ENCODE measurements around the gene HNRNPDL.

DNA sequence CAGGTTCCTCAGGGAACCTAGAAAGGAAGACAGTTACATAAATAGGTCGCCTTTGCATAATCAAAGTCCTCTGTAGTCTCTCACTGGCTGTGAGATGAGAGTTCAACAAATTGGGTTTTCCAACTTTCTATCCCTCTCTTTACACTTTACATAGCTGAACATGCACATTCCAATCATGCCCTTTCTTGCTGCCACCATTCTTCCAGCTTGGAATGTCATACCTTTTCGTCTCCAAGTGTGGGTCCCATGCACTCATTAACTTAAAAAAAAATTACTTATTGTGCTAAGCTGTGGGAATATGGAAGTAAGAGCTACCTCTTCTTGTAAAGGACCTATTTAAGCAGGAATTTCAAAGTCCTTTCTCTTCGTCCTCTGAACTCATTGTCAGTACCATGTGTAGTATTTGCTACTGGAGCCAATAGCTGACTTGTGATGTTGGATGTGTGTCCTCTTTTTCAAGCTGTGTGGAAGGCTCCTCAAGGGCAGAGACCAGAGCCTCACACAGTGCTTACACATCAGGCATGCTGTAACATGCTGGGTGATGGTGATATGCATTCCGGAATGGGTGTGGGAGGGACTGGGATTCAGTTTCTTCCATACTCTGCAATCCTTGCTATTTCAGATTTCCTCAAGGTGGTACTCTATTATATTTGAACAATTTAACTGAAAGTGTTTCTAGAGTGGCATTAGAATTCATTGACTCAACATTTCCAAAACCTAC, 7.2 kb upstream of the HNRNPDL start:
- TF ChIP-seq JUND (IDR thresholded peaks at IDR 0.05) (no peak), EZH2phosphoT487 (IDR thresholded peaks at IDR 0.05; ENCODE audit: borderline replicate concordance, low read depth) (no peak), RXRA (IDR thresholded peaks at IDR 0.05; ENCODE audit: borderline replicate concordance, low read depth) (no peak), NRF1 (IDR thresholded peaks at IDR 0.05; ENCODE audit: low read depth, low read length) (no peak), SIN3A (IDR thresholded peaks at IDR 0.05; ENCODE audit: borderline replicate concordance, low read depth, low read length) (no peak), TEAD4 (IDR thresholded peaks at IDR 0.05; ENCODE audit: borderline replicate concordance, insufficient read depth) (no peak), EP300 (IDR thresholded peaks at IDR 0.05; ENCODE audit: borderline replicate concordance in 1 of 2, low read depth in 1 of 2, low read length in 1 of 2) (no peak), CHD2 (IDR thresholded peaks at IDR 0.05; ENCODE audit: low read length, partially characterized antibody) (no peak), FOXM1 (IDR thresholded peaks at IDR 0.05; ENCODE audit: low read depth) (no peak)
- TF ChIP-seq, protein P1, sequence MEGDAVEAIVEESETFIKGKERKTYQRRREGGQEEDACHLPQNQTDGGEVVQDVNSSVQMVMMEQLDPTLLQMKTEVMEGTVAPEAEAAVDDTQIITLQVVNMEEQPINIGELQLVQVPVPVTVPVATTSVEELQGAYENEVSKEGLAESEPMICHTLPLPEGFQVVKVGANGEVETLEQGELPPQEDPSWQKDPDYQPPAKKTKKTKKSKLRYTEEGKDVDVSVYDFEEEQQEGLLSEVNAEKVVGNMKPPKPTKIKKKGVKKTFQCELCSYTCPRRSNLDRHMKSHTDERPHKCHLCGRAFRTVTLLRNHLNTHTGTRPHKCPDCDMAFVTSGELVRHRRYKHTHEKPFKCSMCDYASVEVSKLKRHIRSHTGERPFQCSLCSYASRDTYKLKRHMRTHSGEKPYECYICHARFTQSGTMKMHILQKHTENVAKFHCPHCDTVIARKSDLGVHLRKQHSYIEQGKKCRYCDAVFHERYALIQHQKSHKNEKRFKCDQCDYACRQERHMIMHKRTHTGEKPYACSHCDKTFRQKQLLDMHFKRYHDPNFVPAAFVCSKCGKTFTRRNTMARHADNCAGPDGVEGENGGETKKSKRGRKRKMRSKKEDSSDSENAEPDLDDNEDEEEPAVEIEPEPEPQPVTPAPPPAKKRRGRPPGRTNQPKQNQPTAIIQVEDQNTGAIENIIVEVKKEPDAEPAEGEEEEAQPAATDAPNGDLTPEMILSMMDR (IDR thresholded peaks at IDR 0.05), result no peak
- TF ChIP-seq, protein P2, sequence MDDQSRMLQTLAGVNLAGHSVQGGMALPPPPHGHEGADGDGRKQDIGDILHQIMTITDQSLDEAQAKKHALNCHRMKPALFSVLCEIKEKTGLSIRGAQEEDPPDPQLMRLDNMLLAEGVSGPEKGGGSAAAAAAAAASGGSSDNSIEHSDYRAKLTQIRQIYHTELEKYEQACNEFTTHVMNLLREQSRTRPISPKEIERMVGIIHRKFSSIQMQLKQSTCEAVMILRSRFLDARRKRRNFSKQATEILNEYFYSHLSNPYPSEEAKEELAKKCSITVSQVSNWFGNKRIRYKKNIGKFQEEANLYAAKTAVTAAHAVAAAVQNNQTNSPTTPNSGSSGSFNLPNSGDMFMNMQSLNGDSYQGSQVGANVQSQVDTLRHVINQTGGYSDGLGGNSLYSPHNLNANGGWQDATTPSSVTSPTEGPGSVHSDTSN (IDR thresholded peaks at IDR 0.05), result no peak
- TF ChIP-seq, protein P3, sequence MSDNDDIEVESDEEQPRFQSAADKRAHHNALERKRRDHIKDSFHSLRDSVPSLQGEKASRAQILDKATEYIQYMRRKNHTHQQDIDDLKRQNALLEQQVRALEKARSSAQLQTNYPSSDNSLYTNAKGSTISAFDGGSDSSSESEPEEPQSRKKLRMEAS (IDR thresholded peaks at IDR 0.05; ENCODE audit: low read depth), result no peak
- TF ChIP-seq, protein P4, sequence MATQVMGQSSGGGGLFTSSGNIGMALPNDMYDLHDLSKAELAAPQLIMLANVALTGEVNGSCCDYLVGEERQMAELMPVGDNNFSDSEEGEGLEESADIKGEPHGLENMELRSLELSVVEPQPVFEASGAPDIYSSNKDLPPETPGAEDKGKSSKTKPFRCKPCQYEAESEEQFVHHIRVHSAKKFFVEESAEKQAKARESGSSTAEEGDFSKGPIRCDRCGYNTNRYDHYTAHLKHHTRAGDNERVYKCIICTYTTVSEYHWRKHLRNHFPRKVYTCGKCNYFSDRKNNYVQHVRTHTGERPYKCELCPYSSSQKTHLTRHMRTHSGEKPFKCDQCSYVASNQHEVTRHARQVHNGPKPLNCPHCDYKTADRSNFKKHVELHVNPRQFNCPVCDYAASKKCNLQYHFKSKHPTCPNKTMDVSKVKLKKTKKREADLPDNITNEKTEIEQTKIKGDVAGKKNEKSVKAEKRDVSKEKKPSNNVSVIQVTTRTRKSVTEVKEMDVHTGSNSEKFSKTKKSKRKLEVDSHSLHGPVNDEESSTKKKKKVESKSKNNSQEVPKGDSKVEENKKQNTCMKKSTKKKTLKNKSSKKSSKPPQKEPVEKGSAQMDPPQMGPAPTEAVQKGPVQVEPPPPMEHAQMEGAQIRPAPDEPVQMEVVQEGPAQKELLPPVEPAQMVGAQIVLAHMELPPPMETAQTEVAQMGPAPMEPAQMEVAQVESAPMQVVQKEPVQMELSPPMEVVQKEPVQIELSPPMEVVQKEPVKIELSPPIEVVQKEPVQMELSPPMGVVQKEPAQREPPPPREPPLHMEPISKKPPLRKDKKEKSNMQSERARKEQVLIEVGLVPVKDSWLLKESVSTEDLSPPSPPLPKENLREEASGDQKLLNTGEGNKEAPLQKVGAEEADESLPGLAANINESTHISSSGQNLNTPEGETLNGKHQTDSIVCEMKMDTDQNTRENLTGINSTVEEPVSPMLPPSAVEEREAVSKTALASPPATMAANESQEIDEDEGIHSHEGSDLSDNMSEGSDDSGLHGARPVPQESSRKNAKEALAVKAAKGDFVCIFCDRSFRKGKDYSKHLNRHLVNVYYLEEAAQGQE (IDR thresholded peaks at IDR 0.05; ENCODE audit: low read depth, low read length), result no peak
- TF ChIP-seq, protein P5, sequence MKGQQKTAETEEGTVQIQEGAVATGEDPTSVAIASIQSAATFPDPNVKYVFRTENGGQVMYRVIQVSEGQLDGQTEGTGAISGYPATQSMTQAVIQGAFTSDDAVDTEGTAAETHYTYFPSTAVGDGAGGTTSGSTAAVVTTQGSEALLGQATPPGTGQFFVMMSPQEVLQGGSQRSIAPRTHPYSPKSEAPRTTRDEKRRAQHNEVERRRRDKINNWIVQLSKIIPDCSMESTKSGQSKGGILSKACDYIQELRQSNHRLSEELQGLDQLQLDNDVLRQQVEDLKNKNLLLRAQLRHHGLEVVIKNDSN (IDR thresholded peaks at IDR 0.05; ENCODE audit: borderline replicate concordance, low read depth), result no peak

All from SK-N-SH (cell line).